K562 (cell line): ENCODE results near the gene SFRP5. TPM values are rescaled to one million over a fixed set of nuclear protein-coding genes. Genes with fewer than 3 reads are reported as not detected.
A peak's percentile ranks its signal among the peaks of the same experiment; 100 is the strongest.

Experiments
- ATAC-seq: fragments of 200-7000 bp; cut with Tn5 transposase; 3 replicates; pipeline ENCODE4 v1.9.1; 2020; ENCODE audit warnings: moderate library complexity
- BruUV-seq: library from RNA; stranded (reverse); fragments of 400-500 nt; replicated peaks from 2 replicates; lab custom pipeline; 2021; lab: Mats Ljungman, UMichigan
- CTCF ChIA-PET: fragments of 300-600 bp; formaldehyde crosslinking; extraction: SDS; loops from one replicate; lab custom pipeline; 2021; ENCODE audit warnings: low intra/inter-chr PET ratio; lab: Yijun Ruan, JAX
- POLR2A ChIA-PET: fragments of 300-600, 350-650 bp; sonication (Branson Sonifier 250); formaldehyde crosslinking; extraction: SDS; loops from one replicate; lab custom pipeline; 2021; ENCODE audit warnings: antibody characterized with exemption, inconsistent platforms; lab: Yijun Ruan, JAX
- DNase-seq, 4 experiments: peaks; one replicate each; pipeline versions ENCODE4 v3.0.0 to v3.0.0-alpha.2; 2011 to 2018; ENCODE audit warnings: low spot score in 3 of 4, mixed read lengths in 3 of 4; ENCODE audit errors: extremely low read depth in 1 of 4
- FAIRE-seq: peaks from 2 replicates; lab custom pipeline; 2011; peaks lifted over from hg19 to GRCh38; lab: Jason Lieb, UNC
- H2AFZ ChIP-seq: 2 replicates; pipeline ENCODE4 v1.6.0; 2011; ENCODE audit warnings: low read depth, low read length, control low read depth, inconsistent platforms
- H3K27ac ChIP-seq: fragments of 200-600 bp; 3 replicates; pipeline ENCODE4 v1.8.0; 2011; ENCODE audit warnings: low read depth, mild to moderate bottlenecking, control low read depth, inconsistent platforms, low read length, moderate library complexity, mixed read lengths; ENCODE audit errors: extremely low read depth
- H3K27me3 ChIP-seq, 2 experiments: fragments of 300-600 bp in 1 of 2; 2 replicates in 1 of 2; 3 replicates in 1 of 2; pipeline versions ENCODE4 v1.6.0 to v1.8.0; 2011; ENCODE audit warnings: inconsistent platforms in 2 of 2, low read length in 2 of 2, mild to moderate bottlenecking in 1 of 2, mixed read lengths in 1 of 2, moderate library complexity in 1 of 2; ENCODE audit not compliant: control insufficient read depth in 2 of 2, insufficient read depth in 2 of 2
- H3K36me3 ChIP-seq: fragments of 300-600 bp; 3 replicates; pipeline ENCODE4 v1.8.0; 2011; ENCODE audit warnings: mild to moderate bottlenecking, low read length, inconsistent platforms; ENCODE audit not compliant: control insufficient read depth, insufficient read depth
- H3K4me1 ChIP-seq, 2 experiments: fragments of 200-600 bp in 1 of 2; replicated peaks in 1 of 2; 2 replicates in 1 of 2; 3 replicates in 1 of 2; pipeline versions ENCODE4 v1.5.1 to v1.8.0; 2011; ENCODE audit warnings: inconsistent platforms in 2 of 2, low read length in 2 of 2, mild to moderate bottlenecking in 1 of 2, mixed read lengths in 1 of 2, moderate library complexity in 1 of 2; ENCODE audit not compliant: control insufficient read depth in 2 of 2, insufficient read depth in 2 of 2
- H3K4me2 ChIP-seq: 2 replicates; pipeline ENCODE4 v1.6.1; 2011; ENCODE audit warnings: low read length, control low read depth, inconsistent platforms, mixed read lengths; ENCODE audit not compliant: insufficient read depth
- H3K4me3 ChIP-seq: fragments of 200-600 bp; sonication (generic), shearing (Covaris generic); 2 replicates; pipeline ENCODE4 v1.5.1; 2016; ENCODE audit warnings: control low read depth, inconsistent platforms
- H3K79me2 ChIP-seq: fragments of 200-600 bp; 3 replicates; pipeline ENCODE4 v1.8.0; 2011; ENCODE audit warnings: low read length, inconsistent platforms; ENCODE audit not compliant: control insufficient read depth, insufficient read depth
- H3K9ac ChIP-seq, 2 experiments: 2 replicates each; pipeline versions ENCODE4 v1.6.0 to v1.6.1; 2011; ENCODE audit warnings: low read depth in 2 of 2, low read length in 2 of 2, control low read depth in 1 of 2, inconsistent platforms in 1 of 2, mild to moderate bottlenecking in 1 of 2, mixed read lengths in 1 of 2; ENCODE audit not compliant: insufficient read depth in 1 of 2
- H3K9me1 ChIP-seq: one replicate; pipeline ENCODE4 v1.6.0; 2011; ENCODE audit warnings: inconsistent platforms, mild to moderate bottlenecking, low read length, moderate library complexity; ENCODE audit not compliant: control insufficient read depth, insufficient read depth
- H3K9me3 ChIP-seq: replicated peaks from 2 replicates; pipeline ENCODE4 v1.5.1; 2011; ENCODE audit warnings: low read depth, low read length, inconsistent platforms; ENCODE audit not compliant: control insufficient read depth, insufficient read depth
- H4K20me1 ChIP-seq: replicated peaks from 2 replicates; pipeline ENCODE4 v1.6.1; 2011; ENCODE audit warnings: low read length, inconsistent platforms, mixed read lengths; ENCODE audit not compliant: control insufficient read depth, insufficient read depth
- EGR1 ChIP-seq: fragments of 450-650 bp; conservative IDR thresholded peaks from 2 replicates; pipeline ENCODE4 v1.6.1; 2017; ENCODE audit warnings: mild to moderate bottlenecking
- ETV1 ChIP-seq: fragments of 450-650 bp; conservative IDR thresholded peaks from 2 replicates; pipeline ENCODE4 v1.6.1; 2016; ENCODE audit warnings: missing genetic modification characterization, control low read depth, low read depth, missing compliant biosample characterization
- IFI16 ChIP-seq: fragments of 250-450 bp; sonication (Bioruptor Pico); IDR thresholded peaks from 2 replicates; pipeline ENCODE4 v2.1.2; 2022; ENCODE audit warnings: mild to moderate bottlenecking, inconsistent platforms
- MAZ ChIP-seq, 2 experiments: fragments of 450-650 bp in 1 of 2; sonication (generic) in 1 of 2; formaldehyde crosslinking; IDR thresholded peaks in 1 of 2; conservative IDR thresholded peaks in 1 of 2; 2 replicates each; pipeline versions ENCODE4 v1.4.0 to v1.5.0; 2020; ENCODE audit warnings: mild to moderate bottlenecking in 1 of 2, missing genetic modification reagents in 1 of 2
- PYGO2 ChIP-seq: fragments of 450-650 bp; IDR thresholded peaks from 2 replicates; pipeline ENCODE4 v1.6.1; 2016; ENCODE audit warnings: mild to moderate bottlenecking, missing genetic modification characterization, moderate library complexity, missing compliant biosample characterization
- TAF7 ChIP-seq: fragments of 450-650 bp; IDR thresholded peaks from 2 replicates; pipeline ENCODE4 v1.6.1; 2016; ENCODE audit warnings: missing genetic modification characterization, missing compliant biosample characterization
- ZBTB8A ChIP-seq: fragments of 450-650 bp; IDR thresholded peaks from 2 replicates; pipeline ENCODE4 v1.6.1; 2018; ENCODE audit warnings: mild to moderate bottlenecking, moderate library complexity; ENCODE audit not compliant: partially characterized antibody
- ZNF583 ChIP-seq: fragments of 250-450 bp; sonication (Bioruptor Pico); IDR thresholded peaks from 2 replicates; pipeline ENCODE4 v1.4.0; 2020
- ZNF766 ChIP-seq: fragments of 200-800 bp; sonication (Bioruptor generic); conservative IDR thresholded peaks from 2 replicates; pipeline ENCODE4 v1.6.1; 2016; ENCODE audit warnings: missing genetic modification characterization, missing compliant biosample characterization
- WGBS: fragments of 100-300 bp; shearing (Covaris generic); methylation state at CpG from one replicate; pipeline ENCODE4 v1.1.6; 2016; ENCODE audit warnings: low coverage, mixed read lengths; ENCODE audit not compliant: insufficient coverage; ENCODE audit errors: missing lambda C conversion rate; 5-methylcytosine and 5-hydroxymethylcytosine counted together
- in situ Hi-C: fragments of 300-500 bp; cut with MboI; formaldehyde crosslinking; loops from 4 replicates; pipeline ENCODE4 v1.15.0; 2018; ENCODE audit warnings: inconsistent platforms, mixed read lengths
- intact Hi-C: fragments of 100-400 bp; cut with micrococcal nuclease; formaldehyde crosslinking; loops from 2 replicates; pipeline ENCODE4 v1.14.2; 2022
- polyA plus RNA-seq, 8 experiments: library from polyadenylated mRNA; depleted of rRNA in 4 of 8; stranded (reverse) in 5 of 8; unstranded in 3 of 8; fragments of >200 nt; fragmentation: Nextera tagmentation in 2 of 8; fragmentation: Illumina TruSeq in 1 of 8; extraction: Ambion mirVana in 2 of 8; extraction: Trizol in 1 of 8; gene quantifications; 2 replicates each; pipeline versions ENCODE4 v1.2.1 to v1.2.3, GENCODE V29; 2011 to 2014; ENCODE audit warnings: inconsistent platforms in 1 of 8, missing spikeins in 1 of 8
- total RNA-seq, 7 experiments: library from RNA; depleted of rRNA in 6 of 7; stranded (reverse); fragments of >200 nt in 6 of 7; fragmentation: Illumina TruSeq in 2 of 7; extraction: Trizol in 2 of 7; gene quantifications; 2 replicates each; pipeline versions ENCODE4 v1.2.1 to v1.2.3, GENCODE V29; 2011 to 2021; ENCODE audit warnings: low replicate concordance in 1 of 7
- TF ChIP-seq, protein P1 (sequence below): sonication (generic); formaldehyde crosslinking; IDR thresholded peaks from 2 replicates; pipeline ENCODE4 v1.8.0; 2022; ENCODE audit warnings: missing genetic modification reagents, mild to moderate bottlenecking, borderline replicate concordance
- TF ChIP-seq, protein P2 (sequence below), 2 experiments: fragments of 150-350 bp in 1 of 2; IDR thresholded peaks; 2 replicates each; pipeline ENCODE4 v1.6.1; 2012 to 2016; ENCODE audit warnings: low read depth in 2 of 2, low read length in 2 of 2, mild to moderate bottlenecking in 1 of 2, moderate library complexity in 1 of 2
- TF ChIP-seq, protein P3 (sequence below): fragments of 250-450 bp; sonication (Bioruptor Pico); IDR thresholded peaks from 2 replicates; pipeline ENCODE4 v1.8.0; 2022; ENCODE audit warnings: moderate library complexity, mild to moderate bottlenecking, inconsistent platforms
- TF ChIP-seq, protein P4 (sequence below), 3 experiments: fragments of 200-800 bp in 1 of 3; fragments of 250-450 bp in 1 of 3; fragments of 450-650 bp in 1 of 3; sonication (Bioruptor Pico) in 1 of 3; sonication (Bioruptor generic) in 1 of 3; formaldehyde crosslinking in 1 of 3; IDR thresholded peaks; 2 replicates each; pipeline versions ENCODE4 v1.6.1 to v1.8.0; 2016 to 2022; ENCODE audit warnings: mild to moderate bottlenecking in 2 of 3, missing genetic modification characterization in 2 of 3, missing compliant biosample characterization in 1 of 3, moderate library complexity in 1 of 3

SFRP5 gene
- total and polyA plus RNA-seq, 9 of the 15 experiments (the other 6 are each of a cell fraction or from before 2014, with no cell fraction given), result 0.07 to 0.29 (median 0.13) TPM; not detected in 3

DNA sequence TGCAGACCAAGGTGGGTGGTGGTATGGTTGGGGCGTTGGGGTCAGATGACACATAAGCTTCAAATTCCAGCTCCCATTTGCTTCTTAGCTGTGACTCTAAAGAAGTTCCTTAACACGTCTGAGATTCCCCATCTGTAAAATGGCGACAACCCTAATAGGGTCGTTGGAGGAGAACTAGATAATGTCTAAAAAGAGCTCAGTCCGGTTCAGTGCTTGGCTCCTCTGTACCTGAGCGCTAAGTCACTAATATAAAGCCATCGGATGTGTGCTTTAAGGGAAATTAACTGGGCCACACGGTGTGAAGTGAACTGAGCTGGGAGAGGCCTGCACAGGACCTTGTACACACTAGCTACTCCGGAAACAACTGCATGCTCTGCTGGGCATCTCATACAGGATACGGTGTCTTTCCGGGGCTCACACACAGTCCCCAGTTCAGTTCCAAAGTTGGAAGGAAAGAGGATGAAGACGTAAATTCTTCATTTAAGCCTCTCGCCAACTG is 35.3 kb downstream of the SFRP5 start:
- no peak overlapping the region for H3K4me3 ChIP-seq
- peak overlapping the region; percentile 90 for H3K27ac ChIP-seq
- CTCF ChIA-PET, result no interaction called here
- intact Hi-C loops, result no loop called here
- peaks cover 24% of the 10 kb centered on the region for H3K36me3 ChIP-seq
- H4K20me1 ChIP-seq, result peaks cover 6% of the 10 kb centered on the region; the same call in 1 of the 2 replicates
- peaks cover 15% of the 10 kb centered on the region in 2 experiments; a peak in 4 of 5 replicates for H3K4me1 ChIP-seq
- H2AFZ ChIP-seq, result peak overlapping the region; percentile 98
- no peaks in the 10 kb centered on the region; the same call in 1 of the 2 replicates for H3K9me3 ChIP-seq
- H3K4me2 ChIP-seq, result peak overlapping the region; percentile 92
- POLR2A ChIA-PET, result interaction anchor here (0.6 to 1.6 kb wide), 10 partner anchors 9 to 317 kb away, joined by 3 to 5 read pairs (median 4); partner anchors contain the start of gene AVPI1
- DNase-seq (no peak), FAIRE-seq (peak; percentile 15), ATAC-seq (peak; percentile 10)
- no TSS peak for BruUV-seq
- in situ Hi-C loops, result no loop called here
- peak overlapping the region in 1 of 2 experiments; percentile 94; a peak in 2 of 4 replicates for H3K9ac ChIP-seq
- 51% methylated on average over 11 of the region's 13 CpGs for WGBS
- no peaks in the 10 kb centered on the region for H3K27me3 ChIP-seq
- no peaks in the 10 kb centered on the region for H3K9me1 ChIP-seq
- H3K79me2 ChIP-seq, result peaks cover 41% of the 10 kb centered on the region
- peak; percentile 43; the same call in 1 of the 2 replicates for TF ChIP-seq ZNF766 (CRISPR knock-in tag)
- no peak for TF ChIP-seq IFI16 (CRISPR knock-in tag)
- TF ChIP-seq, protein P1, sequence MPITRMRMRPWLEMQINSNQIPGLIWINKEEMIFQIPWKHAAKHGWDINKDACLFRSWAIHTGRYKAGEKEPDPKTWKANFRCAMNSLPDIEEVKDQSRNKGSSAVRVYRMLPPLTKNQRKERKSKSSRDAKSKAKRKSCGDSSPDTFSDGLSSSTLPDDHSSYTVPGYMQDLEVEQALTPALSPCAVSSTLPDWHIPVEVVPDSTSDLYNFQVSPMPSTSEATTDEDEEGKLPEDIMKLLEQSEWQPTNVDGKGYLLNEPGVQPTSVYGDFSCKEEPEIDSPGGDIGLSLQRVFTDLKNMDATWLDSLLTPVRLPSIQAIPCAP (CRISPR knock-in tag), result no peak
- TF ChIP-seq, protein P2, sequence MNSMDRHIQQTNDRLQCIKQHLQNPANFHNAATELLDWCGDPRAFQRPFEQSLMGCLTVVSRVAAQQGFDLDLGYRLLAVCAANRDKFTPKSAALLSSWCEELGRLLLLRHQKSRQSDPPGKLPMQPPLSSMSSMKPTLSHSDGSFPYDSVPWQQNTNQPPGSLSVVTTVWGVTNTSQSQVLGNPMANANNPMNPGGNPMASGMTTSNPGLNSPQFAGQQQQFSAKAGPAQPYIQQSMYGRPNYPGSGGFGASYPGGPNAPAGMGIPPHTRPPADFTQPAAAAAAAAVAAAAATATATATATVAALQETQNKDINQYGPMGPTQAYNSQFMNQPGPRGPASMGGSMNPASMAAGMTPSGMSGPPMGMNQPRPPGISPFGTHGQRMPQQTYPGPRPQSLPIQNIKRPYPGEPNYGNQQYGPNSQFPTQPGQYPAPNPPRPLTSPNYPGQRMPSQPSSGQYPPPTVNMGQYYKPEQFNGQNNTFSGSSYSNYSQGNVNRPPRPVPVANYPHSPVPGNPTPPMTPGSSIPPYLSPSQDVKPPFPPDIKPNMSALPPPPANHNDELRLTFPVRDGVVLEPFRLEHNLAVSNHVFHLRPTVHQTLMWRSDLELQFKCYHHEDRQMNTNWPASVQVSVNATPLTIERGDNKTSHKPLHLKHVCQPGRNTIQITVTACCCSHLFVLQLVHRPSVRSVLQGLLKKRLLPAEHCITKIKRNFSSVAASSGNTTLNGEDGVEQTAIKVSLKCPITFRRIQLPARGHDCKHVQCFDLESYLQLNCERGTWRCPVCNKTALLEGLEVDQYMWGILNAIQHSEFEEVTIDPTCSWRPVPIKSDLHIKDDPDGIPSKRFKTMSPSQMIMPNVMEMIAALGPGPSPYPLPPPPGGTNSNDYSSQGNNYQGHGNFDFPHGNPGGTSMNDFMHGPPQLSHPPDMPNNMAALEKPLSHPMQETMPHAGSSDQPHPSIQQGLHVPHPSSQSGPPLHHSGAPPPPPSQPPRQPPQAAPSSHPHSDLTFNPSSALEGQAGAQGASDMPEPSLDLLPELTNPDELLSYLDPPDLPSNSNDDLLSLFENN (IDR thresholded peaks at IDR 0.05; ENCODE audit: low read depth in 2 of 2, low read length in 2 of 2), result no peak
- TF ChIP-seq TAF7, result no peak
- TF ChIP-seq ETV1 (tag), result no peak; the same call in 1 of the 2 replicates
- no peak for TF ChIP-seq PYGO2 (tag)
- TF ChIP-seq MAZ (CRISPR knock-in tag; conservative IDR thresholded peaks at IDR 0.05 in 1 of 2, IDR thresholded peaks at IDR 0.05 in 1 of 2), result no peak
- TF ChIP-seq, protein P3, sequence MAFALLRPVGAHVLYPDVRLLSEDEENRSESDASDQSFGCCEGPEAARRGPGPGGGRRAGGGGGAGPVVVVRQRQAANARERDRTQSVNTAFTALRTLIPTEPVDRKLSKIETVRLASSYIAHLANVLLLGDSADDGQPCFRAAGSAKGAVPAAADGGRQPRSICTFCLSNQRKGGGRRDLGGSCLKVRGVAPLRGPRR (CRISPR knock-in tag), result no peak
- TF ChIP-seq ZNF583 (CRISPR knock-in tag), result peak; percentile 52; the same call in 1 of the 2 replicates
- TF ChIP-seq, protein P4, sequence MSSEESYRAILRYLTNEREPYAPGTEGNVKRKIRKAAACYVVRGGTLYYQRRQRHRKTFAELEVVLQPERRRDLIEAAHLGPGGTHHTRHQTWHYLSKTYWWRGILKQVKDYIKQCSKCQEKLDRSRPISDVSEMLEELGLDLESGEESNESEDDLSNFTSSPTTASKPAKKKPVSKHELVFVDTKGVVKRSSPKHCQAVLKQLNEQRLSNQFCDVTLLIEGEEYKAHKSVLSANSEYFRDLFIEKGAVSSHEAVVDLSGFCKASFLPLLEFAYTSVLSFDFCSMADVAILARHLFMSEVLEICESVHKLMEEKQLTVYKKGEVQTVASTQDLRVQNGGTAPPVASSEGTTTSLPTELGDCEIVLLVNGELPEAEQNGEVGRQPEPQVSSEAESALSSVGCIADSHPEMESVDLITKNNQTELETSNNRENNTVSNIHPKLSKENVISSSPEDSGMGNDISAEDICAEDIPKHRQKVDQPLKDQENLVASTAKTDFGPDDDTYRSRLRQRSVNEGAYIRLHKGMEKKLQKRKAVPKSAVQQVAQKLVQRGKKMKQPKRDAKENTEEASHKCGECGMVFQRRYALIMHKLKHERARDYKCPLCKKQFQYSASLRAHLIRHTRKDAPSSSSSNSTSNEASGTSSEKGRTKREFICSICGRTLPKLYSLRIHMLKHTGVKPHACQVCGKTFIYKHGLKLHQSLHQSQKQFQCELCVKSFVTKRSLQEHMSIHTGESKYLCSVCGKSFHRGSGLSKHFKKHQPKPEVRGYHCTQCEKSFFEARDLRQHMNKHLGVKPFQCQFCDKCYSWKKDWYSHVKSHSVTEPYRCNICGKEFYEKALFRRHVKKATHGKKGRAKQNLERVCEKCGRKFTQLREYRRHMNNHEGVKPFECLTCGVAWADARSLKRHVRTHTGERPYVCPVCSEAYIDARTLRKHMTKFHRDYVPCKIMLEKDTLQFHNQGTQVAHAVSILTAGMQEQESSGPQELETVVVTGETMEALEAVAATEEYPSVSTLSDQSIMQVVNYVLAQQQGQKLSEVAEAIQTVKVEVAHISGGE (CRISPR knock-in tag; IDR thresholded peaks at IDR 0.05), result no peak
- no peak for TF ChIP-seq EGR1
- no peak for TF ChIP-seq ZBTB8A
